PC-3 (cell line): ENCODE data around the gene ARHGAP27.
"Not testable (repeated sequence)": the region's sequence is repeated elsewhere in the genome, so short reads cannot be mapped to it uniquely, and the experiment has no call there.

Experiments
- EZH2 ChIP-seq: fragments of 300-600 bp; sonication (generic); IDR thresholded peaks from one replicate; pipeline ENCODE4 v1.6.1; 2017; ENCODE audit warnings: antibody characterized with exemption, mild to moderate bottlenecking, low read length; ENCODE audit not compliant: unreplicated experiment
- EZH2phosphoT487 ChIP-seq: fragments of 300-600 bp; sonication (generic); IDR thresholded peaks from 2 replicates; pipeline ENCODE4 v1.6.1; 2018; ENCODE audit warnings: mild to moderate bottlenecking, antibody characterized with exemption, low read length, borderline replicate concordance
- TF ChIP-seq, protein P1 (sequence below): fragments of 300-600 bp; sonication (generic); conservative IDR thresholded peaks from 2 replicates; pipeline ENCODE4 v1.5.1; 2017; ENCODE audit warnings: antibody characterized with exemption, low read depth, mild to moderate bottlenecking, low read length

DNA sequence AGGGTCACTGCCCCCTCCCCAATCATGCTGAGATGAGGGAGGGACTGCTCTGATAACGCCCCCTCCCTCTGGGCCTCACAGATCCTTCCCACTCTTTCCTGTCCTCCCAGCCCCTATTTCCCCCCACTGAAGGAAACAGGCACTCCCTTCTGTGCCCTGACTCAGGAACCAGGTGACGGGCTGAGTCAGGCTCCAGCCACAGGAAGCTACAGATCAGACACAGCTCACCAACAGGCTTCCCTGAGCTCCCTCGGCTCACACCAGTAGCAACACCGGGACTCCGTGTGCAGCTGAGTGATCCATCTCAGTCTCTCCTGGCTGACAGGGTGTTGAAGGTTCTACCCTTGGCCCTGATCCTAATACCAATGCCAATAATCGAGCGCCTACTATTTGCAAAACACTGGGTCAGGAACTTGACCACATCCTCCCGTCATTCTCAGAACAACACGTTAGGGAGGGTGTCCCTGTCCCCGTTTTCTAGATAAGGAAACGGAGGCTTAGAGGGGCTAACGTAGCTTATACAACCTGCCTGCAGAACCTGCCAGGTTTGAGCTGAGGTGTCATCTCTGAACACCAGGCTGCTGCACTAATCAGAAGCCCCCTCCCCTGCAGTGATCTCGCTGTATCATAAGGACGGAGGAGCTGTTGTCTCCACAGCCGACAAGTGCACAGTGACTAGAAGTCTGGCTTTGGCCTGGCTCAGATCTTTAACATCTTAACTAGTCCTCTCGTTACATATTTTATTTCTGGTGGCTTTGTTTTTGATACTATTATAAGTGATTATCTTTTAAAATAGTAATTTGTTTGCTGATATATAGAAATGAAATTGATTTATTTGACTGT lies 13.5 kb upstream of the ARHGAP27 start:
- not testable (repeated sequence) for TF ChIP-seq EZH2, EZH2phosphoT487
- TF ChIP-seq, protein P1, sequence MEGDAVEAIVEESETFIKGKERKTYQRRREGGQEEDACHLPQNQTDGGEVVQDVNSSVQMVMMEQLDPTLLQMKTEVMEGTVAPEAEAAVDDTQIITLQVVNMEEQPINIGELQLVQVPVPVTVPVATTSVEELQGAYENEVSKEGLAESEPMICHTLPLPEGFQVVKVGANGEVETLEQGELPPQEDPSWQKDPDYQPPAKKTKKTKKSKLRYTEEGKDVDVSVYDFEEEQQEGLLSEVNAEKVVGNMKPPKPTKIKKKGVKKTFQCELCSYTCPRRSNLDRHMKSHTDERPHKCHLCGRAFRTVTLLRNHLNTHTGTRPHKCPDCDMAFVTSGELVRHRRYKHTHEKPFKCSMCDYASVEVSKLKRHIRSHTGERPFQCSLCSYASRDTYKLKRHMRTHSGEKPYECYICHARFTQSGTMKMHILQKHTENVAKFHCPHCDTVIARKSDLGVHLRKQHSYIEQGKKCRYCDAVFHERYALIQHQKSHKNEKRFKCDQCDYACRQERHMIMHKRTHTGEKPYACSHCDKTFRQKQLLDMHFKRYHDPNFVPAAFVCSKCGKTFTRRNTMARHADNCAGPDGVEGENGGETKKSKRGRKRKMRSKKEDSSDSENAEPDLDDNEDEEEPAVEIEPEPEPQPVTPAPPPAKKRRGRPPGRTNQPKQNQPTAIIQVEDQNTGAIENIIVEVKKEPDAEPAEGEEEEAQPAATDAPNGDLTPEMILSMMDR, result not testable (repeated sequence)
